ENCODE measurements around the gene HS1BP3.
A peak's percentile ranks its signal among the peaks of the same experiment; 100 is the strongest.

The HS1BP3 gene

DNA sequence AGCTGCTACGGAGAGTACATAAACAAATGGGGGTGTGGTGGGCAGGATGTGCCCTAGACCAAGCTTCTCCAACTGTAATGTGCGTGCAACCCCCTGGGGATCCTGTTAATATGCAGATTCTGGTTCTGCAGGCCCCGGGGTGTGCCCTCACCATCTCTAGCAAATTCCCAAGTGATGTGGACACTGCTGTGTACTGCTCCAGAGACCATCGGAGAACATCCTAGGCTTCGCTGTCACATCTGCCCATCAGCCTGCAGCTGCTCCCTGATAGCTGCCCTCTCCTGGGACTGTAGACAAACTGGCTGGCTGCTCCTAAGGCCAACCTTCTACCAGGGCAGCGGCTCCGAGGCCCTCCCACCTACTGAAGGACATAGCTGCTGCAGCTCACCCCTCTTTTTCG lies 3.2 kb downstream of the HS1BP3 start:
- no peak for DNase-seq (ENCODE audit: extremely low read depth in 1 of 2, low read depth in 1 of 2)

- DNase-seq (ENCODE audit: extremely low read depth in 1 of 2, low read depth in 1 of 2) = no peak
Measured at GRCh38 chr2:20647211-20647610, 3.7 kb downstream of the HS1BP3 start.

DNA sequence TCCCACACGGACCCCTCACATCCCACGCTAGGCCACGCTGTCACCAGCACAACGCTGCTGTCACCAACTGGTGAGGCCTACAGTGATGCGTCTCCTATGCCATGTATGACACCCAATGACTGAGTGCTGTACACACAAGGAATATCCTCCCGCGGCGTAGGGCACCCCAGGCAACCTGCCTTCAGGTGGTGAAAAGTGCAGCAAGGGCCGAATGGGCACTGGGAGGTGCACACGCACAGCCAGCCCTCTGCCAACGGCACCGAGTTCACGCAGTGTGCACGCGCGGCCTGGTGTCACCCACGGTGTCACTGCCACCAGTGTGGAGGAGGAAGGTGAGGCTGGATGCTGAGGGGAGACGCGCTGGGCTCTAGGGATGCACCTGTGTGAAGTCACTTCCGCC lies 4.5 kb downstream of the HS1BP3 start:
- DNase-seq (ENCODE audit: extremely low read depth in 1 of 2, low read depth in 1 of 2) = no peak

DNA sequence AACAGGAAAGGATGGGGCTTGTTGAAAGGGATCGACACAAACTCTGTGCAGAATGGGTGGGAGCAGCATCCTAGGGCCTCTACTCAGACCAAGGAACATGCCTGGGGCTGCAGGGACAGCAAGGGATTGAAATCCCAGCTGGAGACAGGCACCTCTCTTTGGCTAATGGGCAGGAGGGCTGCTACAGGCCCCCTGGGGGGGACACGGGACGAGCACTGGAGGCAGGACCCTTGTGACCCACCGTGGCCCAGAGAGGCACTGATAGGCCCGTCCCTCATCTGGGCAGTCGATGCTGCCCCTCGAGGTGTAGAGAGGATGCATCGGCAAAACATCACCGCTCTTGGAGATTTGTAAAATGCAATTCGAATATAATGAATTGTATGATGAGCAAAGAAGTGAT lies 5.1 kb downstream of the HS1BP3 start:
- no peak for DNase-seq (ENCODE audit: extremely low read depth in 1 of 2, low read depth in 1 of 2)

- DNase-seq (ENCODE audit: extremely low read depth in 1 of 2, low read depth in 1 of 2) = no peak
Measured at GRCh38 chr2:20645301-20645701, 5.6 kb downstream of the HS1BP3 start.

- no peak for DNase-seq (ENCODE audit: extremely low read depth in 1 of 2, low read depth in 1 of 2)
Measured at GRCh38 chr2:20643826-20644225, 7.1 kb downstream of the HS1BP3 start.

GRCh38 chr2:20643060-20643459 lies 7.8 kb downstream of the HS1BP3 start:
- no peak for DNase-seq (ENCODE audit: extremely low read depth in 1 of 2, low read depth in 1 of 2)

DNA sequence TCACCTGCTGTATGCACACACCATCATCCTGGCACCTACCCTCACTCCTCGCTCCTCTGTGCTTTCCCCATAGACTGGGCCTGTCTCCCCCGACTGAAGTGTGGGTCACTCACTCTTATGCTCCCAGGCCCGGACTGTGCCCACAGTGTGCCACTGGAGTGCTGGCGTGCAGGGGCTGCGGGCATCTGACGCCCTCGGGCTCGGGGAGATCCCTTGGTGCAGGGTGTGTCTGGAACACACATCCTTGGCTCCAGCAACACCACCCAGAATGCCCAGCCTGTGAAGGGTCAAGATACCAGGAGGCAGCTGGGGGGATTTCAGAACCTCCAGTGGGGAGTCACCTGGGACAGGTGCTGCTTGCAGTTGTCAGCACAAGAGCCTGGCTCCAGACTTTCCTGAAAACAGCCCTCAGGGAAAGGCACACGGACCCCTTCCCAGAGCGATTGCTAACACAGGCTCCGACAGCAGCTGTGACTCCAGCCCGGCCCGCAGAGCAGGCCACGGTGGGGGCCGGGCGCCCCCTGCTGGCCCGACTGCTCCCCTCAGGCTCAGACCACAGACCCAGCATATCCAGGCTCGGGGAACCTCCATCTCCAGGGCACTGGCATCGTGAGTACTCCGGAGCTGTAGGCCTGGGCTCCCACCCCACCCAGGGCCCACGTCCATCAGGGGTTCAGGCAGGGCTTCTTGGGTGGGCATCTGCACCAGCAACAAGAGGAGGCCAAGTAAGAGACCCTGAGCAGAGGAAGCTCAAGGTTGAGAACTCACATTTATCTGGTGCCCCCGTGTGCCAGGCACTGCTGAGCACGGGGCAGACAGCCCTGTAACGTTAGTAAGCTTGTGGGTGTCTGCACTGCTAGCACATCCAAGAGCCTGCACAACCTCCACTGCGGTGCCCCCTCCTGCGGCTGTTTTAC lies 8.6 kb downstream of the HS1BP3 start:
- peak; percentile 39 to 42 for DNase-seq (ENCODE audit: extremely low read depth in 1 of 2, low read depth in 1 of 2)

GRCh38 chr2:20641123-20641985 lies 9.5 kb downstream of the HS1BP3 start:
- no peak for DNase-seq (ENCODE audit: extremely low read depth in 1 of 2, low read depth in 1 of 2)

- DNase-seq (ENCODE audit: extremely low read depth in 1 of 2, low read depth in 1 of 2) = no peak
Measured at GRCh38 chr2:20640411-20641122, 10.3 kb downstream of the HS1BP3 start.

- DNase-seq (ENCODE audit: extremely low read depth in 1 of 2, low read depth in 1 of 2) = no peak
Measured at GRCh38 chr2:20638646-20639430, 12.1 kb downstream of the HS1BP3 start.

- no peak for DNase-seq (ENCODE audit: extremely low read depth in 1 of 2, low read depth in 1 of 2)
Measured at GRCh38 chr2:20638014-20638413, 12.9 kb downstream of the HS1BP3 start.

GRCh38 chr2:20637147-20637546 lies 13.8 kb downstream of the HS1BP3 start:
- no peak for DNase-seq (ENCODE audit: extremely low read depth in 1 of 2, low read depth in 1 of 2)

- DNase-seq (ENCODE audit: extremely low read depth in 1 of 2, low read depth in 1 of 2) = peak in 1 of 2 donors; percentile 27
Measured at GRCh38 chr2:20635675-20636584, 15.0 kb downstream of the HS1BP3 start.

DNA sequence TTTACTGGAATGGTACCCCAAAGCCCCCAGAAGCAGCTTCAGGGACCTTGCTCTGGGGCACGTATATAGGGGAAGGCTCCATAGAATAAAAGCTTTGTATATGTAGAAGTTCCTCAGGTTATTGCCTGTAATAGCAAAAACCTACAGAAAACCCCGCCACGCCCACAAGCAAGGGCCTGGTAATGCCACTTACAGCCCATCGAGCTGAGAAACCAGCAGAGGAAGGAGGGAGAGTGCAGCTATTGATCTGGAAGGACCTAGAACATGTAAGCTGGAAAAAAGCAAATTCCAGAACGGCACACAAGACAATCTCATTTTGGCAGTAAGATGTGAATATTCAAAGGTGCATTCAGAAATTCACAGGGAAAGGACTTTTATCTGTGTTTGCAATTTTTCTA lies 15.8 kb downstream of the HS1BP3 start:
- no peak for DNase-seq (ENCODE audit: extremely low read depth in 1 of 2, low read depth in 1 of 2)

- no peak for DNase-seq (ENCODE audit: extremely low read depth in 1 of 2, low read depth in 1 of 2)
Measured at GRCh38 chr2:20634507-20635112, 16.3 kb downstream of the HS1BP3 start.

DNA sequence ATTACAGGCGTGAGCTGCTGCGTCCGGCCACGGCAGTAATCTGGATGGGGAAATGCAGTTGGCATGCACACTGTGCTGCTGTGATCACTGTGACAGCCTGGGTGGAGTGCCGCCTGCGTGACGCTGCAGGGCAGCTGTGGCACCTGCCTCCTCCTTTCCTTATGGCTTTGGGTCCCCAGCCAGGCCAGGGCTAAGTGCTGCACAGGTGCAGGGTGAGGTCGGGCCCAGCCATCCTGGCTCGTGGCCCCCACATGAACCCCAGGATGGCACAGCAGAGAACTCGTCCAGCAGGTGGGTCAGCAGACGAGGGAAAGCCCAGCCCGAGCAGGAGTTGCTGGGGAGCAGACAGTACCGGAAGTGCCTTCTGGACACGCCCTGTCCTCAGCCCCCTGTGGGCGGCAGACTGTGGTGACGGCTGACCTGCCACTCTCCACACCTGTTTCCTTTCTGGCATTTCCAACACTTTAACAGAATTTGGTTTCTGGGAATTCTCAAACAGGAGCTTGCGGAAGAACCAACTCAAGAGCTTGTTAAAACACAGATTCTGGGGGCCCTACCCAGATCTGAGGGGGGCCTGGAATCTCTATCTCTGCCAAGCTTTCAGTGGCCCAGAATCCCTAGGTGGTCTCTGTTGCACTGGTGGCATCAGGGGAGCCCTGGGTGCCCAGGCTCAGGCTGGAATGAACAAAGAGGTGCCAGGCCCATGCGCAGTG lies 16.9 kb downstream of the HS1BP3 start:
- no peak for DNase-seq (ENCODE audit: extremely low read depth in 1 of 2, low read depth in 1 of 2)

DNA sequence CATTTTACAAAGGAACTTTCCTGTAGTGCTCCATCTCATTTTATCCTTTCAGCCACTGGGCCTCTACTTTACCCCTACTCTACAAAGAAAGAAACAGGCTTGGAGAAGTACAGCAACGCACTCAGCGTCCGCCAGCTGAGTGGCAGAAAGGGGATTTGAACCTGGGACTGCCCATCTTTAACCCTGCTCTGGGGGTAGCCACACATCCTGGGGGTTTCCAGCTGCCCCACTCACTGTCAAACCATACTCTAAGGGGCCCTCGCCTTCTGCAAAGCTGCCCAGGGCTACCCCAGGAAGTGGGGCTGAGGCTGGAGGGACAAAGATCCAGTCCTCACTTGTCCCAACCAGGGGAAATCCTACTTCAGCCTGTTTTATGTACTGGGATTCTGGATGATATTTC lies 17.9 kb downstream of the HS1BP3 start:
- no peak for DNase-seq (ENCODE audit: extremely low read depth in 1 of 2, low read depth in 1 of 2)

All from stimulated activated CD8-positive, alpha-beta memory T cell treated with anti-CD3 and anti-CD28 coated beads, Interleukin-7, amount 100 ng/mL, for 48 hours (primary cell).